H1 (cell line): Measurements from ENCODE around the gene FASN. TPM values are rescaled to one million over a fixed set of nuclear protein-coding genes. Genes with fewer than 3 reads are reported as not detected.

Experiments
- CTCF ChIA-PET: fragments of 300-600 bp; sonication (Branson Sonifier 250); formaldehyde crosslinking; loops from one replicate; lab custom pipeline; 2021; ENCODE audit not compliant: partially characterized antibody; lab: Charles Lee
- POLR2A ChIA-PET: fragments of 300-600 bp; sonication (Branson Sonifier 250); formaldehyde crosslinking; loops from one replicate; lab custom pipeline; 2021; ENCODE audit warnings: inconsistent platforms; ENCODE audit not compliant: partially characterized antibody; lab: Charles Lee
- DNase-seq, 2 experiments: peaks; one replicate each; pipeline versions ENCODE4 v3.0.0 to v3.0.0-alpha.2; 2010 to 2022; ENCODE audit warnings: low spot score in 2 of 2, low read depth in 1 of 2, mixed read lengths in 1 of 2
- FAIRE-seq: peaks from 2 replicates; lab custom pipeline; 2011; peaks lifted over from hg19 to GRCh38; lab: Jason Lieb, UNC
- H2AFZ ChIP-seq: 2 replicates; pipeline ENCODE4 v1.8.1; 2012; ENCODE audit warnings: low read length, inconsistent platforms
- H2AK5ac ChIP-seq: 2 replicates; pipeline ENCODE4 v1.6.1; 2013; ENCODE audit warnings: low read depth, low read length
- H2BK120ac ChIP-seq: replicated peaks from 2 replicates; pipeline ENCODE3; 2013; ENCODE audit warnings: low read depth, low read length, inconsistent platforms
- H2BK12ac ChIP-seq: 2 replicates; pipeline ENCODE4 v1.6.1; 2013; ENCODE audit warnings: low read depth, low read length
- H2BK15ac ChIP-seq: 2 replicates; pipeline ENCODE4 v1.6.1; 2013; ENCODE audit warnings: low read length
- H2BK20ac ChIP-seq: 2 replicates; pipeline ENCODE4 v1.6.1; 2013; ENCODE audit warnings: low read length
- H2BK5ac ChIP-seq: 2 replicates; pipeline ENCODE4 v1.6.1; 2013; ENCODE audit warnings: low read depth, low read length
- H3K14ac ChIP-seq: 2 replicates; pipeline ENCODE4 v1.6.1; 2013; ENCODE audit warnings: inconsistent platforms; ENCODE audit not compliant: insufficient read length
- H3K18ac ChIP-seq: 2 replicates; pipeline ENCODE4 v1.6.1; 2013; ENCODE audit warnings: low read length; ENCODE audit errors: extremely low read depth
- H3K23ac ChIP-seq: 2 replicates; pipeline ENCODE4 v1.6.1; 2013; ENCODE audit warnings: inconsistent platforms; ENCODE audit not compliant: insufficient read length
- H3K23me2 ChIP-seq: 2 replicates; pipeline ENCODE4 v1.6.1; 2013; ENCODE audit warnings: low read depth, low read length
- H3K27ac ChIP-seq: 2 replicates; pipeline ENCODE4 v1.6.1; 2011; ENCODE audit warnings: low read depth, low read length, inconsistent platforms
- H3K27me3 ChIP-seq, 4 experiments: replicated peaks in 1 of 4; 1 replicate in 1 of 4; 2 replicates in 3 of 4; pipeline versions ENCODE4 v1.6.1 to v1.8.1; 2011 to 2013; ENCODE audit warnings: low read length in 3 of 4, mild to moderate bottlenecking in 3 of 4, inconsistent platforms in 2 of 4, mixed read lengths in 2 of 4, moderate library complexity in 1 of 4; ENCODE audit not compliant: control insufficient read depth in 3 of 4, insufficient read depth in 3 of 4; ENCODE audit errors: extremely low read depth in 1 of 4
- H3K36me3 ChIP-seq, 4 experiments: 2 replicates each; pipeline versions ENCODE4 v1.6.1 to v1.8.1; 2011 to 2013; ENCODE audit warnings: mild to moderate bottlenecking in 4 of 4, low read length in 3 of 4, moderate library complexity in 2 of 4, control low read depth in 1 of 4, inconsistent platforms in 1 of 4; ENCODE audit not compliant: insufficient read depth in 4 of 4, control insufficient read depth in 2 of 4
- H3K4ac ChIP-seq: replicated peaks from 2 replicates; pipeline ENCODE3; 2013; ENCODE audit warnings: low read length, low read depth, mixed read lengths, inconsistent platforms; ENCODE audit not compliant: insufficient read length
- H3K4me1 ChIP-seq, 4 experiments: replicated peaks in 1 of 4; 1 replicate in 1 of 4; 2 replicates in 3 of 4; pipeline versions ENCODE4 v1.6.1 to v1.8.1; 2011 to 2013; ENCODE audit warnings: low read length in 3 of 4, inconsistent platforms in 2 of 4, mixed read lengths in 1 of 4; ENCODE audit not compliant: insufficient read depth in 4 of 4, control insufficient read depth in 3 of 4
- H3K4me2 ChIP-seq, 2 experiments: 2 replicates each; pipeline versions ENCODE4 v1.6.1 to v1.8.1; 2011 to 2013; ENCODE audit warnings: low read depth in 2 of 2, low read length in 2 of 2, control low read depth in 1 of 2, inconsistent platforms in 1 of 2, mild to moderate bottlenecking in 1 of 2; ENCODE audit not compliant: insufficient read depth in 1 of 2
- H3K4me3 ChIP-seq, 4 experiments: fragments of 200-600, 300-600 bp in 1 of 4; sonication (generic), shearing (Covaris generic), sonication (Bioruptor Twin) in 1 of 4; 2 replicates each; pipeline versions ENCODE4 v1.5.1 to v1.8.1; 2011 to 2016; ENCODE audit warnings: low read length in 4 of 4, low read depth in 3 of 4, control low read depth in 2 of 4, inconsistent platforms in 2 of 4, mild to moderate bottlenecking in 2 of 4, mixed read lengths in 1 of 4, moderate library complexity in 1 of 4; ENCODE audit not compliant: insufficient read depth in 2 of 4; ENCODE audit errors: extremely low read depth in 1 of 4
- H3K56ac ChIP-seq: replicated peaks from 2 replicates; pipeline ENCODE3; 2013; ENCODE audit warnings: low read depth, mild to moderate bottlenecking, mixed read lengths, low read length, inconsistent platforms; ENCODE audit not compliant: insufficient read length
- H3K79me1 ChIP-seq: 2 replicates; pipeline ENCODE4 v1.6.1; 2013; ENCODE audit warnings: low read depth, low read length, control low read depth
- H3K79me2 ChIP-seq, 2 experiments: 2 replicates each; pipeline versions ENCODE4 v1.6.1 to v1.8.1; 2012 to 2013; ENCODE audit warnings: low read length in 2 of 2, mild to moderate bottlenecking in 2 of 2, inconsistent platforms in 1 of 2; ENCODE audit not compliant: insufficient read depth in 2 of 2, control insufficient read depth in 1 of 2
- H3K9ac ChIP-seq, 4 experiments: replicated peaks in 1 of 4; 1 replicate in 1 of 4; 2 replicates in 3 of 4; pipeline versions ENCODE4 v1.6.1 to v1.8.1; 2011 to 2013; ENCODE audit warnings: low read depth in 3 of 4, low read length in 3 of 4, control low read depth in 2 of 4, mild to moderate bottlenecking in 2 of 4, moderate library complexity in 2 of 4, inconsistent platforms in 1 of 4; ENCODE audit errors: extremely low read depth in 1 of 4
- H3K9me3 ChIP-seq, 2 experiments: 2 replicates each; pipeline versions ENCODE4 v1.6.1 to v1.8.1; 2012 to 2013; ENCODE audit warnings: mild to moderate bottlenecking in 2 of 2, moderate library complexity in 2 of 2, control low read depth in 1 of 2, inconsistent platforms in 1 of 2, low read depth in 1 of 2, low read length in 1 of 2, mixed read lengths in 1 of 2; ENCODE audit not compliant: insufficient read depth in 2 of 2
- H4K20me1 ChIP-seq, 2 experiments: replicated peaks in 1 of 2; 2 replicates each; pipeline versions ENCODE3 to v1.8.1; 2011 to 2013; ENCODE audit warnings: inconsistent platforms in 2 of 2, low read length in 2 of 2, mild to moderate bottlenecking in 1 of 2; ENCODE audit not compliant: insufficient read depth in 2 of 2, control insufficient read depth in 1 of 2
- H4K5ac ChIP-seq: 2 replicates; pipeline ENCODE4 v1.6.1; 2013; ENCODE audit warnings: low read length, low read depth, mixed read lengths, inconsistent platforms; ENCODE audit not compliant: insufficient read length
- H4K8ac ChIP-seq: 2 replicates; pipeline ENCODE4 v1.8.0; 2013; ENCODE audit warnings: mild to moderate bottlenecking, moderate library complexity, low read length, inconsistent platforms; ENCODE audit not compliant: insufficient read depth; ENCODE audit errors: extremely low read depth
- H4K91ac ChIP-seq: replicated peaks from 2 replicates; pipeline ENCODE3; 2013; ENCODE audit warnings: low read length, mixed read lengths, inconsistent platforms; ENCODE audit not compliant: insufficient read length
- CTCF ChIP-seq, 3 experiments: IDR thresholded peaks; 1 replicate in 2 of 3; 2 replicates in 1 of 3; pipeline versions ENCODE4 v1.5.1 to v1.6.1; 2011; ENCODE audit warnings: low read length in 3 of 3, mild to moderate bottlenecking in 3 of 3, inconsistent platforms in 2 of 3, low read depth in 1 of 3, moderate library complexity in 1 of 3; ENCODE audit not compliant: insufficient read depth in 1 of 3; ENCODE audit errors: control extremely low read depth in 1 of 3
- KDM4A ChIP-seq: IDR thresholded peaks from one replicate; pipeline ENCODE4 v1.7.1; 2012; ENCODE audit warnings: low read depth, mild to moderate bottlenecking, moderate library complexity, low read length, inconsistent platforms; ENCODE audit not compliant: severe bottlenecking
- WGBS, 2 experiments: shearing (Covaris generic) in 1 of 2; methylation state at CpG; one replicate each; pipeline versions ENCODE4 v1.1.6 to v1.1.7; 2013 to 2015; ENCODE audit warnings: low lambda C conversion rate in 2 of 2, mixed read lengths in 2 of 2, inconsistent platforms in 1 of 2, low coverage in 1 of 2, missing lambda C conversion rate in 1 of 2; ENCODE audit not compliant: insufficient replicate concordance in 2 of 2, insufficient coverage in 1 of 2, insufficient read length in 1 of 2; ENCODE audit errors: extremely low coverage in 1 of 2, missing lambda C conversion rate in 1 of 2; 5-methylcytosine and 5-hydroxymethylcytosine counted together
- polyA plus RNA-seq, 7 experiments: library from polyadenylated mRNA; depleted of rRNA in 3 of 7; stranded (reverse) in 5 of 7; unstranded in 2 of 7; fragments of >200 nt in 5 of 7; fragments of 200-250 nt in 2 of 7; gene quantifications; 1 replicate in 5 of 7; 2 replicates in 1 of 7; 4 replicates in 1 of 7; pipeline versions ENCODE4 v1.2.1 to v1.2.3, GENCODE V29; 2011 to 2013; ENCODE audit warnings: missing spikeins in 2 of 7, mixed read lengths in 2 of 7
- total RNA-seq: library from RNA; stranded (reverse); fragmentation: NEBNext Ultra II Directional; extraction: Animal tissue kit (Norgen Biotek cat#: 25700); gene quantifications from 2 replicates; pipeline ENCODE4 v1.2.1, GENCODE V29; 2021

FASN gene
- total and polyA plus RNA-seq, 2 of the 8 experiments (the other 6 are each of a cell fraction or from before 2014, with no cell fraction given): 143 to 561 TPM

GRCh38 chr17:82062076-82062983 is 35.7 kb downstream of the FASN start:
- H3K23me2 ChIP-seq: peaks cover 8% of the 10 kb centered on the region; the same call in 1 of the 2 replicates
- H3K4me3 ChIP-seq: no peak overlapping the region
- H2AK5ac ChIP-seq: no peak overlapping the region
- no peak for DNase-seq
- peaks cover 5% of the 10 kb centered on the region; the same call in 1 of the 2 replicates for H3K79me1 ChIP-seq
- peaks cover 0 to 9% of the 10 kb centered on the region in 2 experiments for H4K20me1 ChIP-seq
- H3K4ac ChIP-seq: no peak overlapping the region
- TF ChIP-seq CTCF (IDR thresholded peaks at IDR 0.05; ENCODE audit: control extremely low read depth in 1 of 3, insufficient read depth in 1 of 3, low read depth in 1 of 3, low read length in 3 of 3): peak in 1 of 3 experiments; percentile 22; a peak in 1 of 4 replicates
- no peak for TF ChIP-seq KDM4A
- H3K56ac ChIP-seq: no peak overlapping the region
- CTCF ChIA-PET: interaction anchor here (0.8 to 2.8 kb wide), 6 partner anchors 9 to 43 kb away, joined by 3 to 15 read pairs (median 4); no protein-coding TSS in a partner anchor
- H4K91ac ChIP-seq: no peak overlapping the region
- no peak overlapping the region for H3K23ac ChIP-seq
- POLR2A ChIA-PET: interaction anchor here (0.9 to 16.2 kb wide), 10 partner anchors 7 to 128 kb away, joined by 3 to 161 read pairs (median 6); partner anchors contain the start of genes DCXR, GPS1, RAC3 and RFNG
- no peak overlapping the region for H2BK12ac ChIP-seq
- H3K4me2 ChIP-seq: no peak overlapping the region
- no peak for FAIRE-seq
- no peaks in the 10 kb centered on the region for H3K9me3 ChIP-seq
- no peak overlapping the region for H4K5ac ChIP-seq
- H3K36me3 ChIP-seq: peaks cover 8 to 24% (median 16%) of the 10 kb centered on the region in 4 experiments; a peak in 5 of 8 replicates
- no peaks in the 10 kb centered on the region for H3K79me2 ChIP-seq
- no peak overlapping the region for H2BK20ac ChIP-seq
- no peak overlapping the region for H2AFZ ChIP-seq
- H2BK120ac ChIP-seq: no peak overlapping the region
- H3K9ac ChIP-seq: no peak overlapping the region
- H3K4me1 ChIP-seq: peaks cover 0 to 10% (median 5%) of the 10 kb centered on the region in 4 experiments; a peak in 5 of 7 replicates
- no peak overlapping the region for H3K27ac ChIP-seq
- 94% methylated on average over 23 of the region's 24 CpGs; no CpG with 5 or more reads in 1 of the 2 experiments for WGBS, 2 experiments
- H2BK15ac ChIP-seq: no peak overlapping the region
- H4K8ac ChIP-seq: no peak overlapping the region; the same call in 1 of the 2 replicates
- H3K18ac ChIP-seq: no peak overlapping the region
- H3K14ac ChIP-seq: no peak overlapping the region
- H3K27me3 ChIP-seq: no peaks in the 10 kb centered on the region
- no peak overlapping the region for H2BK5ac ChIP-seq
